CD14-positive monocyte (primary cell): ENCODE measurements around the gene SMURF2. TPM values are rescaled to one million over a fixed set of nuclear protein-coding genes. Genes with fewer than 3 reads are reported as not detected.

Experiments used
- DNase-seq, 3 donors: peaks; one replicate each; pipeline ENCODE4 v3.0.0-alpha.2; 2011 to 2022
- H2AFZ ChIP-seq: 2 replicates; pipeline ENCODE4 v1.6.0; 2012; ENCODE audit warnings: mild to moderate bottlenecking, low read depth, low read length, inconsistent platforms; ENCODE audit not compliant: insufficient read depth, poor library complexity, severe bottlenecking
- H3K27ac ChIP-seq, 2 donors: 1 replicate in 1 of 2; 2 replicates in 1 of 2; pipeline ENCODE4 v1.5.1; 2012 to 2013; ENCODE audit warnings: low read length in 2 of 2, control low read depth in 1 of 2, inconsistent platforms in 1 of 2, low read depth in 1 of 2, mild to moderate bottlenecking in 1 of 2
- H3K27me3 ChIP-seq, 2 donors: one replicate each; pipeline versions ENCODE4 v1.6.0 to v1.6.1; 2011 to 2013; ENCODE audit warnings: low read length in 2 of 2; ENCODE audit not compliant: control insufficient read depth in 2 of 2, insufficient read depth in 2 of 2
- H3K36me3 ChIP-seq, 2 donors: replicated peaks in 1 of 2; 1 replicate in 1 of 2; 2 replicates in 1 of 2; pipeline versions ENCODE4 v1.5.1 to v1.6.1; 2012 to 2013; ENCODE audit warnings: low read length in 2 of 2, control low read depth in 1 of 2, inconsistent platforms in 1 of 2, mild to moderate bottlenecking in 1 of 2; ENCODE audit not compliant: insufficient read depth in 2 of 2, control insufficient read depth in 1 of 2
- H3K4me1 ChIP-seq, 2 donors: 1 replicate in 1 of 2; 2 replicates in 1 of 2; pipeline versions ENCODE4 v1.5.1 to v1.6.1; 2012 to 2013; ENCODE audit warnings: low read length in 2 of 2, control low read depth in 1 of 2, inconsistent platforms in 1 of 2, mild to moderate bottlenecking in 1 of 2, moderate library complexity in 1 of 2; ENCODE audit not compliant: insufficient read depth in 2 of 2, control insufficient read depth in 1 of 2
- H3K4me2 ChIP-seq: replicated peaks from 2 replicates; pipeline ENCODE3; 2012; ENCODE audit warnings: low read length, moderate library complexity, mild to moderate bottlenecking; ENCODE audit not compliant: poor library complexity, severe bottlenecking; ENCODE audit errors: extremely low read depth
- H3K4me3 ChIP-seq, 3 experiments: fragments of 200-600 bp in 1 of 3; sonication (generic) in 1 of 3; replicated peaks in 1 of 3; 1 replicate in 2 of 3; 2 replicates in 1 of 3; pipeline ENCODE4 v1.5.1; 2011 to 2013; ENCODE audit warnings: low read length in 3 of 3, mild to moderate bottlenecking in 3 of 3, control low read depth in 2 of 3, low read depth in 2 of 3, inconsistent platforms in 1 of 3, moderate library complexity in 1 of 3
- H3K79me2 ChIP-seq: 2 replicates; pipeline ENCODE4 v1.6.0; 2012; ENCODE audit warnings: mild to moderate bottlenecking, control low read depth, inconsistent platforms, low read length, moderate library complexity; ENCODE audit not compliant: insufficient read depth
- H3K9ac ChIP-seq: 2 replicates; pipeline ENCODE4 v1.6.0; 2017; ENCODE audit warnings: low read length, mild to moderate bottlenecking; ENCODE audit not compliant: insufficient read depth, poor library complexity, severe bottlenecking
- H3K9me3 ChIP-seq, 2 donors: replicated peaks in 1 of 2; 1 replicate in 1 of 2; 2 replicates in 1 of 2; pipeline versions ENCODE4 v1.5.1 to v1.6.1; 2012 to 2013; ENCODE audit warnings: low read length in 2 of 2, control low read depth in 1 of 2; ENCODE audit not compliant: control insufficient read depth in 1 of 2, insufficient read depth in 1 of 2
- H4K20me1 ChIP-seq: 2 replicates; pipeline ENCODE4 v1.6.0; 2012; ENCODE audit warnings: mild to moderate bottlenecking, low read length, control low read depth, moderate library complexity; ENCODE audit not compliant: insufficient read depth
- H3K27ac Mint-ChIP-seq, 7 donors: one replicate each; pipeline ENCODE4 v1.8.0; 2020; ENCODE audit warnings: mild to moderate bottlenecking in 7 of 7, mixed read lengths in 7 of 7, moderate library complexity in 6 of 7, inconsistent platforms in 2 of 7
- H3K27me3 Mint-ChIP-seq, 3 donors: one replicate each; pipeline ENCODE4 v1.8.0; 2021 to 2022; ENCODE audit warnings: low read depth in 3 of 3, mild to moderate bottlenecking in 3 of 3, mixed read lengths in 3 of 3, moderate library complexity in 3 of 3, inconsistent platforms in 1 of 3
- H3K36me3 Mint-ChIP-seq, 2 donors: one replicate each; pipeline ENCODE4 v1.8.0; 2020; ENCODE audit warnings: mixed read lengths in 2 of 2, inconsistent platforms in 1 of 2, mild to moderate bottlenecking in 1 of 2
- H3K4me1 Mint-ChIP-seq: one replicate; pipeline ENCODE4 v1.8.0; 2020; ENCODE audit warnings: mild to moderate bottlenecking, mixed read lengths
- H3K4me3 Mint-ChIP-seq, 2 donors: one replicate each; pipeline ENCODE4 v1.8.0; 2020; ENCODE audit warnings: mild to moderate bottlenecking in 2 of 2, mixed read lengths in 2 of 2, moderate library complexity in 1 of 2
- H3K9me3 Mint-ChIP-seq, 7 donors: one replicate each; pipeline ENCODE4 v1.8.0; 2020 to 2022; ENCODE audit warnings: mixed read lengths in 7 of 7, mild to moderate bottlenecking in 6 of 7, moderate library complexity in 6 of 7, inconsistent platforms in 2 of 7
- WGBS: methylation state at CpG from one replicate; pipeline ENCODE4 v1.1.5; 2013; ENCODE audit warnings: missing lambda C conversion rate; ENCODE audit not compliant: insufficient coverage; 5-methylcytosine and 5-hydroxymethylcytosine counted together
- intact Hi-C, 2 donors: fragments of 100-400 bp; cut with micrococcal nuclease; formaldehyde crosslinking; loops; one replicate each; pipeline versions ENCODE4 v1.15.0 to v1.15.1; 2023
- polyA plus RNA-seq, 3 donors: library from polyadenylated mRNA; depleted of rRNA in 1 of 3; unstranded in 2 of 3; stranded (reverse) in 1 of 3; fragments of 300-500 nt in 2 of 3; fragments of >200 nt in 1 of 3; fragmentation: Illumina TruSeq in 2 of 3; gene quantifications; 1 replicate in 2 of 3; 2 replicates in 1 of 3; pipeline ENCODE4 v1.2.3, GENCODE V29; 2012 to 2021
- TF ChIP-seq, protein P1 (sequence below): fragments of 200-600 bp; IDR thresholded peaks from one replicate; pipeline ENCODE4 v1.8.0; 2022; ENCODE audit warnings: antibody characterized with exemption, mild to moderate bottlenecking

Gene SMURF2
- polyA plus RNA-seq, 3 donors: 2.2 to 12.9 (median 4.5) TPM

DNA sequence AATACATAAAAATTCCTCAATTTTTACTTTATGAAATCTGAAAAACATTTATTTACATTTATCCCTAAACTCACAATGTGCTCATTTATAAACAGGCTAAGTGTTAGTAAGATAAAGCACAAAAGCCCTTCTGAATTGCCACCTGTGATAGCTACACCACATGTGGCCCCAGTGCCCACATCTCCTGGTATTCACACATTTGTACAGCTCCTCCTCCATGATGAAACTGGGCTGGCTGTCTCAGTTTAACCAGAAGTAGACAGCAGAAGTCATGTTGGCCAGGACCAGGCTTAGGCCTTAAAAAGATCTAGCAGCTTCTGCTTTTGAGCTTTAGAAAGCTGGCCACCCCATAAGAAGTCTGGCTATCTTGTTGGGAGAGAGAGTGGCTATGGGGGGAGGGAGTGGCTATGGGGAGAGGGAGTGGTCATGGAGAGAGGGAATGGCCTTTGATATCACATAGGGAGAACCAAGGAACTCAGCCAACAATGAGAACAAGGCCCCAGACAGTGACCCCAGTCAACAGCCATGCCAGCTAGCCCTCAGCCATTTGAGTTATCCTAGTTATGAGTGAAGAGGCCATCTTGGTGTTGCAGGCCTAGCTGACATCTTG is 108.0 kb downstream of the SMURF2 start:
- H3K27me3 ChIP-seq: no peaks in the 10 kb centered on the region
- H3K4me2 ChIP-seq: no peak overlapping the region
- intact Hi-C loops: no loop called here
- peaks cover 65 to 99% of the 10 kb centered on the region in 2 donors for H3K36me3 ChIP-seq
- no peaks in the 10 kb centered on the region for H3K79me2 ChIP-seq
- Mint-ChIP-seq H3K4me3 (no peak overlapping the region), H3K27ac (peak overlapping the region in 3 of 7 donors; percentile 8 to 71 (median 8)), H3K27me3 (no peaks in the 10 kb centered on the region), H3K4me1 (no peaks in the 10 kb centered on the region), H3K9me3 (no peaks in the 10 kb centered on the region), H3K36me3 (peaks cover 65 to 82% of the 10 kb centered on the region in 2 donors)
- no peaks in the 10 kb centered on the region for H3K4me1 ChIP-seq
- DNase-seq: no peak
- H3K9me3 ChIP-seq: no peaks in the 10 kb centered on the region
- TF ChIP-seq, protein P1, sequence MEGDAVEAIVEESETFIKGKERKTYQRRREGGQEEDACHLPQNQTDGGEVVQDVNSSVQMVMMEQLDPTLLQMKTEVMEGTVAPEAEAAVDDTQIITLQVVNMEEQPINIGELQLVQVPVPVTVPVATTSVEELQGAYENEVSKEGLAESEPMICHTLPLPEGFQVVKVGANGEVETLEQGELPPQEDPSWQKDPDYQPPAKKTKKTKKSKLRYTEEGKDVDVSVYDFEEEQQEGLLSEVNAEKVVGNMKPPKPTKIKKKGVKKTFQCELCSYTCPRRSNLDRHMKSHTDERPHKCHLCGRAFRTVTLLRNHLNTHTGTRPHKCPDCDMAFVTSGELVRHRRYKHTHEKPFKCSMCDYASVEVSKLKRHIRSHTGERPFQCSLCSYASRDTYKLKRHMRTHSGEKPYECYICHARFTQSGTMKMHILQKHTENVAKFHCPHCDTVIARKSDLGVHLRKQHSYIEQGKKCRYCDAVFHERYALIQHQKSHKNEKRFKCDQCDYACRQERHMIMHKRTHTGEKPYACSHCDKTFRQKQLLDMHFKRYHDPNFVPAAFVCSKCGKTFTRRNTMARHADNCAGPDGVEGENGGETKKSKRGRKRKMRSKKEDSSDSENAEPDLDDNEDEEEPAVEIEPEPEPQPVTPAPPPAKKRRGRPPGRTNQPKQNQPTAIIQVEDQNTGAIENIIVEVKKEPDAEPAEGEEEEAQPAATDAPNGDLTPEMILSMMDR: no peak
- no peak overlapping the region for H3K4me3 ChIP-seq
- no peak overlapping the region for H2AFZ ChIP-seq
- no peak overlapping the region for H3K9ac ChIP-seq
- H4K20me1 ChIP-seq: no peaks in the 10 kb centered on the region
- no peak overlapping the region for H3K27ac ChIP-seq

GRCh38 chr17:64551461-64551860 is 110.6 kb downstream of the SMURF2 start:
- Mint-ChIP-seq H3K27ac (no peak overlapping the region), H3K36me3 (peaks cover 63 to 85% of the 10 kb centered on the region in 2 donors), H3K4me1 (no peaks in the 10 kb centered on the region), H3K9me3 (no peaks in the 10 kb centered on the region), H3K4me3 (no peak overlapping the region), H3K27me3 (peaks cover 0 to 2% (median 0%) of the 10 kb centered on the region in 3 donors)
- Histone ChIP-seq H3K4me2 (no peak overlapping the region), H3K4me3 (no peak overlapping the region), H4K20me1 (no peaks in the 10 kb centered on the region), H3K4me1 (no peaks in the 10 kb centered on the region), H3K79me2 (no peaks in the 10 kb centered on the region), H3K27me3 (no peaks in the 10 kb centered on the region), H3K9ac (no peak overlapping the region), H3K36me3 (peaks cover 68 to 100% of the 10 kb centered on the region in 2 donors), H3K9me3 (no peaks in the 10 kb centered on the region), H2AFZ (no peak overlapping the region), H3K27ac (no peak overlapping the region)
- intact Hi-C loops: no loop called here
- DNase-seq: no peak
- TF ChIP-seq, protein P1: no peak
- no CpG with 5 or more reads among the region's 5 CpGs for WGBS
